ENCODE data around the gene ZZZ3. TPM values are rescaled to one million over a fixed set of nuclear protein-coding genes. Genes with fewer than 3 reads are reported as not detected.

Gene ZZZ3
- total and polyA plus RNA-seq, 4 donors = 14.6 to 56.6 (median 30.2) TPM

GRCh38 chr1:77664939-77665516 is 17.4 kb downstream of the ZZZ3 start:
- 83 to 88% methylated on average over 3 of the region's 3 CpGs for WGBS, 2 donors
- intact Hi-C loops (cut with DNase I) = no loop called here

GRCh38 chr1:77661696-77662095 is 20.8 kb downstream of the ZZZ3 start:
- no peak for DNase-seq
- peaks cover 0 to 4% of the 10 kb centered on the region in 2 donors for H3K4me1 ChIP-seq (ENCODE audit: control insufficient read depth in 1 of 2, insufficient read depth in 2 of 2, low read length in 2 of 2)
- H3K4me3 ChIP-seq (ENCODE audit: low read length in 2 of 2) = no peak overlapping the region
- intact Hi-C loops (cut with DNase I) = no loop called here
- H3K27me3 ChIP-seq (ENCODE audit: control insufficient read depth in 1 of 2, insufficient read depth in 2 of 2, low read length in 1 of 2) = no peaks in the 10 kb centered on the region
- no peak overlapping the region for H3K27ac ChIP-seq (ENCODE audit: low read depth in 1 of 2, low read length in 2 of 2)
- no peaks in the 10 kb centered on the region for H3K36me3 ChIP-seq (ENCODE audit: control insufficient read depth in 1 of 2, insufficient read depth in 2 of 2, low read length in 1 of 2)
- H3K9me3 ChIP-seq (ENCODE audit: control insufficient read depth, low read length) = no peaks in the 10 kb centered on the region
- 83 to 86% methylated on average over 4 of the region's 4 CpGs for WGBS, 2 donors
- ATAC-seq (ENCODE audit: low FRiP score) = no peak

More at GRCh38 chr1:77664939-77665516, 17.4 kb downstream of the ZZZ3 start:
- Histone ChIP-seq H3K27ac (ENCODE audit: low read depth in 1 of 2, low read length in 2 of 2) (no peak overlapping the region), H3K27me3 (ENCODE audit: control insufficient read depth in 1 of 2, insufficient read depth in 2 of 2, low read length in 1 of 2) (no peaks in the 10 kb centered on the region), H3K9me3 (ENCODE audit: control insufficient read depth, low read length) (no peaks in the 10 kb centered on the region), H3K4me3 (ENCODE audit: low read length in 2 of 2) (no peak overlapping the region), H3K4me1 (ENCODE audit: control insufficient read depth in 1 of 2, insufficient read depth in 2 of 2, low read length in 2 of 2) (peaks cover 0 to 1% of the 10 kb centered on the region in 2 donors), H3K36me3 (ENCODE audit: control insufficient read depth in 1 of 2, insufficient read depth in 2 of 2, low read length in 1 of 2) (no peaks in the 10 kb centered on the region)
- ATAC-seq (ENCODE audit: low FRiP score) = no peak
- no peak for DNase-seq

GRCh38 chr1:77659879-77660593 is 22.4 kb downstream of the ZZZ3 start:
- 98 to 99% methylated on average over 4 of the region's 4 CpGs for WGBS, 2 donors
- H3K36me3 ChIP-seq (ENCODE audit: control insufficient read depth in 1 of 2, insufficient read depth in 2 of 2, low read length in 1 of 2) = no peaks in the 10 kb centered on the region
- ATAC-seq (ENCODE audit: low FRiP score) (no peak), DNase-seq (no peak)
- H3K4me1 ChIP-seq (ENCODE audit: control insufficient read depth in 1 of 2, insufficient read depth in 2 of 2, low read length in 2 of 2) = peaks cover 0 to 2% of the 10 kb centered on the region in 2 donors
- H3K9me3 ChIP-seq (ENCODE audit: control insufficient read depth, low read length) = no peaks in the 10 kb centered on the region
- intact Hi-C loops (cut with DNase I) = no loop called here
- H3K27me3 ChIP-seq (ENCODE audit: control insufficient read depth in 1 of 2, insufficient read depth in 2 of 2, low read length in 1 of 2) = no peaks in the 10 kb centered on the region
- no peak overlapping the region for H3K4me3 ChIP-seq (ENCODE audit: low read length in 2 of 2)
- H3K27ac ChIP-seq (ENCODE audit: low read depth in 1 of 2, low read length in 2 of 2) = no peak overlapping the region

GRCh38 chr1:77658271-77658670 is 24.2 kb downstream of the ZZZ3 start:
- no peak overlapping the region for H3K27ac ChIP-seq (ENCODE audit: low read depth in 1 of 2, low read length in 2 of 2)
- no peaks in the 10 kb centered on the region for H3K27me3 ChIP-seq (ENCODE audit: control insufficient read depth in 1 of 2, insufficient read depth in 2 of 2, low read length in 1 of 2)
- DNase-seq (no peak), ATAC-seq (ENCODE audit: low FRiP score) (no peak)
- peaks cover 0 to 2% of the 10 kb centered on the region in 2 donors for H3K4me1 ChIP-seq (ENCODE audit: control insufficient read depth in 1 of 2, insufficient read depth in 2 of 2, low read length in 2 of 2)
- H3K9me3 ChIP-seq (ENCODE audit: control insufficient read depth, low read length) = no peaks in the 10 kb centered on the region
- no peaks in the 10 kb centered on the region for H3K36me3 ChIP-seq (ENCODE audit: control insufficient read depth in 1 of 2, insufficient read depth in 2 of 2, low read length in 1 of 2)
- H3K4me3 ChIP-seq (ENCODE audit: low read length in 2 of 2) = no peak overlapping the region
- 96 to 97% methylated on average over 6 of the region's 6 CpGs for WGBS, 2 donors
- intact Hi-C loops (cut with DNase I) = no loop called here

- Histone ChIP-seq H3K4me3 (ENCODE audit: low read length in 2 of 2) (no peak overlapping the region), H3K27me3 (ENCODE audit: control insufficient read depth in 1 of 2, insufficient read depth in 2 of 2, low read length in 1 of 2) (no peaks in the 10 kb centered on the region), H3K4me1 (ENCODE audit: control insufficient read depth in 1 of 2, insufficient read depth in 2 of 2, low read length in 2 of 2) (peaks cover 0 to 2% of the 10 kb centered on the region in 2 donors), H3K36me3 (ENCODE audit: control insufficient read depth in 1 of 2, insufficient read depth in 2 of 2, low read length in 1 of 2) (no peaks in the 10 kb centered on the region), H3K27ac (ENCODE audit: low read depth in 1 of 2, low read length in 2 of 2) (no peak overlapping the region), H3K9me3 (ENCODE audit: control insufficient read depth, low read length) (no peaks in the 10 kb centered on the region)
- ATAC-seq (ENCODE audit: low FRiP score) (no peak), DNase-seq (no peak)
- intact Hi-C loops (cut with DNase I) = no loop called here
- WGBS, 2 donors = 41 to 51% methylated on average over 2 of the region's 2 CpGs
Measured at GRCh38 chr1:77655431-77655974, 27.0 kb downstream of the ZZZ3 start.

- H3K4me3 ChIP-seq (ENCODE audit: low read length in 2 of 2) = no peak overlapping the region
- no peak for ATAC-seq (ENCODE audit: low FRiP score)
- no peak overlapping the region for H3K27ac ChIP-seq (ENCODE audit: low read depth in 1 of 2, low read length in 2 of 2)
- H3K27me3 ChIP-seq (ENCODE audit: control insufficient read depth in 1 of 2, insufficient read depth in 2 of 2, low read length in 1 of 2) = no peaks in the 10 kb centered on the region
- H3K4me1 ChIP-seq (ENCODE audit: control insufficient read depth in 1 of 2, insufficient read depth in 2 of 2, low read length in 2 of 2) = no peaks in the 10 kb centered on the region
- DNase-seq = no peak
- intact Hi-C loops (cut with DNase I) = no loop called here
- WGBS, 2 donors = 79 to 83% methylated on average over 6 of the region's 6 CpGs
- no peaks in the 10 kb centered on the region for H3K36me3 ChIP-seq (ENCODE audit: control insufficient read depth in 1 of 2, insufficient read depth in 2 of 2, low read length in 1 of 2)
- no peaks in the 10 kb centered on the region for H3K9me3 ChIP-seq (ENCODE audit: control insufficient read depth, low read length)
Measured at GRCh38 chr1:77652970-77653516, 29.4 kb downstream of the ZZZ3 start.

GRCh38 chr1:77652268-77652667 is 30.2 kb downstream of the ZZZ3 start:
- no peaks in the 10 kb centered on the region for H3K27me3 ChIP-seq (ENCODE audit: control insufficient read depth in 1 of 2, insufficient read depth in 2 of 2, low read length in 1 of 2)
- intact Hi-C loops (cut with DNase I) = no loop called here

GRCh38 chr1:77649127-77649526 is 33.3 kb downstream of the ZZZ3 start:
- intact Hi-C loops (cut with DNase I) = no loop called here
- WGBS, 2 donors = 97% methylated on average over 2 of the region's 2 CpGs

More at GRCh38 chr1:77652268-77652667, 30.2 kb downstream of the ZZZ3 start:
- Histone ChIP-seq H3K4me1 (ENCODE audit: control insufficient read depth in 1 of 2, insufficient read depth in 2 of 2, low read length in 2 of 2) (no peaks in the 10 kb centered on the region), H3K36me3 (ENCODE audit: control insufficient read depth in 1 of 2, insufficient read depth in 2 of 2, low read length in 1 of 2) (no peaks in the 10 kb centered on the region), H3K4me3 (ENCODE audit: low read length in 2 of 2) (no peak overlapping the region), H3K9me3 (ENCODE audit: control insufficient read depth, low read length) (no peaks in the 10 kb centered on the region), H3K27ac (ENCODE audit: low read depth in 1 of 2, low read length in 2 of 2) (no peak overlapping the region)
- ATAC-seq (ENCODE audit: low FRiP score) (no peak), DNase-seq (no peak)

More at GRCh38 chr1:77649127-77649526, 33.3 kb downstream of the ZZZ3 start:
- DNase-seq (no peak), ATAC-seq (ENCODE audit: low FRiP score) (no peak)
- Histone ChIP-seq H3K36me3 (ENCODE audit: control insufficient read depth in 1 of 2, insufficient read depth in 2 of 2, low read length in 1 of 2) (no peaks in the 10 kb centered on the region), H3K27me3 (ENCODE audit: control insufficient read depth in 1 of 2, insufficient read depth in 2 of 2, low read length in 1 of 2) (no peaks in the 10 kb centered on the region), H3K4me3 (ENCODE audit: low read length in 2 of 2) (no peak overlapping the region), H3K4me1 (ENCODE audit: control insufficient read depth in 1 of 2, insufficient read depth in 2 of 2, low read length in 2 of 2) (no peaks in the 10 kb centered on the region), H3K9me3 (ENCODE audit: control insufficient read depth, low read length) (no peaks in the 10 kb centered on the region), H3K27ac (ENCODE audit: low read depth in 1 of 2, low read length in 2 of 2) (no peak overlapping the region)

Data from aorta (tissue), 5 donors.